HepG2 (cell line): Measurements from ENCODE around the gene SLC35F6. TPM values are rescaled to one million over a fixed set of nuclear protein-coding genes. Genes with fewer than 3 reads are reported as not detected.

Source experiments
- ARID3A ChIP-seq: IDR thresholded peaks from 2 replicates; pipeline ENCODE4 v1.6.1; 2012; ENCODE audit warnings: low read depth, low read length, improper control_type of control experiment
- ARNT2 ChIP-seq: sonication (generic); formaldehyde crosslinking; IDR thresholded peaks from 2 replicates; pipeline ENCODE4 v1.8.0; 2022; ENCODE audit warnings: mild to moderate bottlenecking, low read depth, missing genetic modification reagents, moderate library complexity
- CENPX ChIP-seq: sonication (generic); formaldehyde crosslinking; IDR thresholded peaks from 2 replicates; pipeline ENCODE4 v1.9.0; 2021; ENCODE audit warnings: mild to moderate bottlenecking, missing genetic modification reagents, moderate library complexity
- CREM ChIP-seq, 2 experiments: sonication (generic) in 1 of 2; formaldehyde crosslinking in 1 of 2; IDR thresholded peaks; 2 replicates each; pipeline versions ENCODE4 v1.4.0 to v1.6.1; 2016 to 2020; ENCODE audit warnings: antibody characterized with exemption in 1 of 2, mild to moderate bottlenecking in 1 of 2, missing genetic modification reagents in 1 of 2
- E2F2 ChIP-seq: sonication (generic); formaldehyde crosslinking; IDR thresholded peaks from 2 replicates; pipeline ENCODE4 v1.4.0; 2020; ENCODE audit warnings: missing genetic modification reagents, borderline replicate concordance
- HOXA3 ChIP-seq: sonication (generic); formaldehyde crosslinking; IDR thresholded peaks from 2 replicates; pipeline ENCODE4 v1.5.0; 2020; ENCODE audit warnings: missing genetic modification reagents
- JDP2 ChIP-seq: sonication (generic); formaldehyde crosslinking; IDR thresholded peaks from 2 replicates; pipeline ENCODE4 v1.8.1; 2022; ENCODE audit warnings: missing genetic modification reagents, borderline replicate concordance
- JUND ChIP-seq: sonication (generic); formaldehyde crosslinking; IDR thresholded peaks from 2 replicates; pipeline ENCODE4 v1.8.0; 2022; ENCODE audit warnings: mild to moderate bottlenecking, missing genetic modification reagents
- MXD4 ChIP-seq: IDR thresholded peaks from 2 replicates; pipeline ENCODE4 v1.6.1; 2016; ENCODE audit warnings: mild to moderate bottlenecking, missing biosample characterization, missing genetic modification reagents
- NFE2L1 ChIP-seq: sonication (generic); formaldehyde crosslinking; IDR thresholded peaks from 2 replicates; pipeline ENCODE4 v1.4.0; 2020; ENCODE audit warnings: missing genetic modification reagents, mild to moderate bottlenecking, borderline replicate concordance
- SIX4 ChIP-seq: sonication (generic); formaldehyde crosslinking; IDR thresholded peaks from 2 replicates; pipeline ENCODE4 v1.4.0; 2020; ENCODE audit warnings: missing genetic modification reagents
- SSRP1 ChIP-seq: IDR thresholded peaks from 2 replicates; pipeline ENCODE4 v1.6.1; 2016; ENCODE audit warnings: control low read depth
- SUZ12 ChIP-seq: fragments of 150-350 bp; IDR thresholded peaks from 2 replicates; pipeline ENCODE4 v1.6.1; 2014; ENCODE audit warnings: low read depth, low read length
- TFE3 ChIP-seq: IDR thresholded peaks from 2 replicates; pipeline ENCODE4 v1.6.1; 2016
- ZBTB14 ChIP-seq: sonication (generic); formaldehyde crosslinking; IDR thresholded peaks from 2 replicates; pipeline ENCODE4 v1.4.0; 2020; ENCODE audit warnings: missing genetic modification reagents
- ZFP36 ChIP-seq: fragments of 150-350 bp; IDR thresholded peaks from 2 replicates; pipeline ENCODE4 v1.6.1; 2018; ENCODE audit warnings: borderline replicate concordance, low read length, low read depth; ENCODE audit not compliant: partially characterized antibody
- ZFP41 ChIP-seq: sonication (generic); formaldehyde crosslinking; IDR thresholded peaks from 2 replicates; pipeline ENCODE4 v1.4.0; 2020; ENCODE audit warnings: mild to moderate bottlenecking, missing genetic modification reagents, borderline replicate concordance
- ZNF121 ChIP-seq: sonication (generic); formaldehyde crosslinking; IDR thresholded peaks from 2 replicates; pipeline ENCODE4 v1.5.0; 2020; ENCODE audit warnings: mild to moderate bottlenecking, missing genetic modification reagents
- ZNF24 ChIP-seq: fragments of 450-650 bp; IDR thresholded peaks from 2 replicates; pipeline ENCODE4 v1.6.1; 2017; ENCODE audit warnings: antibody characterized with exemption, mild to moderate bottlenecking
- ZNF260 ChIP-seq: sonication (generic); formaldehyde crosslinking; IDR thresholded peaks from 2 replicates; pipeline ENCODE4 v1.4.0; 2020; ENCODE audit warnings: missing genetic modification reagents, low read depth, mild to moderate bottlenecking, borderline replicate concordance
- ZNF460 ChIP-seq: sonication (generic); formaldehyde crosslinking; IDR thresholded peaks from 2 replicates; pipeline ENCODE4 v1.5.1; 2020; ENCODE audit warnings: missing genetic modification reagents, mild to moderate bottlenecking, borderline replicate concordance
- ZNF629 ChIP-seq: sonication (generic); formaldehyde crosslinking; conservative IDR thresholded peaks from 2 replicates; pipeline ENCODE4 v1.5.0; 2020; ENCODE audit warnings: missing genetic modification reagents
- polyA plus RNA-seq, 8 experiments: library from polyadenylated mRNA; depleted of rRNA in 3 of 8; stranded (reverse) in 7 of 8; unstranded in 1 of 8; fragments of >200 nt; fragmentation: Illumina TruSeq in 4 of 8; extraction: Trizol in 4 of 8; gene quantifications; 2 replicates each; pipeline versions ENCODE4 v1.2.1 to v1.2.3, GENCODE V29; 2011 to 2016; ENCODE audit warnings: low read depth in 4 of 8, missing spikeins in 1 of 8, mixed read lengths in 1 of 8; ENCODE audit not compliant: insufficient read depth in 1 of 8
- total RNA-seq, 5 experiments: library from RNA; depleted of rRNA; stranded (reverse); fragments of >200 nt; fragmentation: Illumina TruSeq; extraction: Trizol; gene quantifications; 2 replicates each; pipeline ENCODE4 v1.2.3, GENCODE V29; 2016; ENCODE audit warnings: low read depth in 1 of 5

Gene SLC35F6
- total and polyA plus RNA-seq, 2 of the 13 experiments (the other 11 are each of a cell fraction or from before 2014, with no cell fraction given), result 15.2 to 21.2 TPM

- TF ChIP-seq SUZ12, result no peak
- TF ChIP-seq JUND (CRISPR knock-in tag), result no peak
- TF ChIP-seq ARID3A, result no peak
- TF ChIP-seq E2F2 (CRISPR knock-in tag), result peak; percentile 63; the same call in 1 of the 2 replicates
- TF ChIP-seq MXD4 (CRISPR knock-in tag), result peak; percentile 98
- peak; percentile 89 for TF ChIP-seq SSRP1 (CRISPR knock-in tag)
- TF ChIP-seq ZNF260 (CRISPR knock-in tag), result no peak; the same call in 1 of the 2 replicates
- TF ChIP-seq ZNF629 (CRISPR knock-in tag), result peak; percentile 59
- TF ChIP-seq ZFP41 (CRISPR knock-in tag), result peak; percentile 89; the same call in 1 of the 2 replicates
- TF ChIP-seq HOXA3 (CRISPR knock-in tag), result peak; percentile 92
- TF ChIP-seq SIX4 (CRISPR knock-in tag), result peak; percentile 85
- no peak for TF ChIP-seq ZNF460 (CRISPR knock-in tag)
- TF ChIP-seq CREM (IDR thresholded peaks at IDR 0.05), result peak; percentile 91
- no peak for TF ChIP-seq CREM (CRISPR knock-in tag; IDR thresholded peaks at IDR 0.05)
- no peak for TF ChIP-seq ZFP36
- TF ChIP-seq JDP2 (CRISPR knock-in tag), result peak; percentile 95
- TF ChIP-seq TFE3 (CRISPR knock-in tag), result peak; percentile 93
- peak; percentile 100 for TF ChIP-seq ARNT2
- no peak for TF ChIP-seq NFE2L1 (CRISPR knock-in tag)
- TF ChIP-seq CENPX, result no peak
- TF ChIP-seq ZNF24, result no peak
- TF ChIP-seq ZNF121 (CRISPR knock-in tag), result peak; percentile 58; the same call in 1 of the 2 replicates
- peak; percentile 66; the same call in 1 of the 2 replicates for TF ChIP-seq ZBTB14 (CRISPR knock-in tag)
Observed at GRCh38 chr2:26785431-26786206, 21.5 kb downstream of the SLC35F6 start, which contains the start of gene CENPA (continued).
